Activated T-cell treated with anti-CD3 and anti-CD28 coated beads for 48 hours (primary cell): ENCODE results near the gene CACNG7.
"Not testable (repeated sequence)": the region's sequence is repeated elsewhere in the genome, so short reads cannot be mapped to it uniquely, and the experiment has no call there.

Source experiments
- DNase-seq: peaks from one replicate; pipeline ENCODE4 v3.0.0-alpha.2; 2020; ENCODE audit warnings: low read depth

The CACNG7 gene

DNA sequence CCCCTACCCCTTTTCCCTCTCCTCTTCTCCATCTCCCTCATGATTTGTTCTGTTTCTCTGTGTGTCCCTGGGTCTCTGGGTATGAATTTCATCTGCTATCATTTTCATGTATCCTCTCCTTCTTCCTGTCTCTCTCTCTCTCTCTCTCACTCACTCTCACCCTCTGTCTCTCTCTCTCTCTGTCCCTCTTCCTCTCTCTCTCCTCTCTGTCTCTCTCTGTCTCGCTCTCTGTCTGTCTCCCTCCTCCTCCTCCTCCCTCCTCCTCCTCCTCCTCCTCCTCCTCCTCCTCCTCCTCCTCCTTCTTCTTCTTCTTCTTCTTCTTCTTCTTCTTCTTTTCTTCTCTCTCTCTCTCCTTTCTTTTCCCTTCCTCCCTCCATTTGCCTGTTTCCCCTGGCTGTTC lies 3.3 kb upstream of the CACNG7 start:
- no peak for DNase-seq

DNA sequence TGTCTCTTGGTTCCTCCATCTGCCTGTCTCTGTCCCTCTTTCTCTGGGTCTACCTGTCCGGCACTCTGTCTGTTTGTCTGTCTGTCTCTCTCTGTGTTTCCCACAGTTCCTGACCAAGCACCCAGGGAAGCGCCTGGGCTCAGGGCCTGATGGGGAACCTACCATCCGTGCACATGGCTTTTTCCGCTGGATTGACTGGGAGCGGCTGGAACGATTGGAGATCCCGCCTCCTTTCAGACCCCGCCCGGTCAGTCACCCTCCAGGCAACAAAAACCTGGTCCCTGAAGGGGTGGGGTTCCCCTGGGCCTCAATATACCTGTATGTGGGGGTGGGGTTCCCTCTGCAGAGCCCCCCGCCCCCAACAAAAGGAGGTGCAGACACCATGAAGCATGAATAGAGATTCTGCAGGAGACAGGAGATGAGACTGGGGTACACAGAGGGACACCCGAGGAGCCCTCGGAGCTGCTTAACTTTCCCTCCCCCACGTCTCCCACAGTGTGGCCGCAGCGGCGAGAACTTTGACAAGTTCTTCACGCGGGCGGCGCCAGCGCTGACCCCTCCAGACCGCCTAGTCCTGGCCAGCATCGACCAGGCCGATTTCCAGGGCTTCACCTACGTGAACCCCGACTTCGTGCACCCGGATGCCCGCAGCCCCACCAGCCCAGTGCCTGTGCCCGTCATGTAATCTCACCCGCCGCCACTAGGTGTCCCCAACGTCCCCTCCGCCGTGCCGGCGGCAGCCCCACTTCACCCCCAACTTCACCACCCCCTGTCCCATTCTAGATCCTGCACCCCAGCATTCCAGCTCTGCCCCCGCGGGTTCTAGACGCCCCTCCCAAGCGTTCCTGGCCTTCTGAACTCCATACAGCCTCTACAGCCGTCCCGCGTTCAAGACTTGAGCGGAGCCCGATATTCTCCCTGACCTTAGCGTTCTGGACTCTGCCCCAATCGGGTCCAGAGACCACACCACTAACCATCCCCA lies 2.6 kb upstream of the CACNG7 start:
- DNase-seq: peak; percentile 67

DNA sequence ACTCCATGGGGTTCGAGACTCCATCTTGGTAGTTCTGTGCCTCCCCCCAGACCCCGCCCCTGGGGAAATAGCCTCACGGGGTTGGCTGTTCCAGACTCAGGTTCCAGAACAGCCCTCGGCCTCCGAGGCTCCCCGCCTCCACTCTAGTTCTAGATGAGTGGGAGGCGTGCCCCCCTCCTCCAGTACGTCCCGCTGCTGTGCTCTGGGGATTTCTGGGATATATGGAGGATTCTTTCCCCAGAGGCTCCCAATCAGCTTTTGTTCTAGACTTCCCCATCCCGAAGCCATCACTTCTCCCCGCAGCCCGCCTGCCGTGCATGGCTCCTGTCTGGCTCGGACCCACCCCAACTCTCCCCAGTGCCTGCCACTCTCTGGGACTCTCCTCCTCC lies 1.9 kb upstream of the CACNG7 start:
- no peak for DNase-seq

DNA sequence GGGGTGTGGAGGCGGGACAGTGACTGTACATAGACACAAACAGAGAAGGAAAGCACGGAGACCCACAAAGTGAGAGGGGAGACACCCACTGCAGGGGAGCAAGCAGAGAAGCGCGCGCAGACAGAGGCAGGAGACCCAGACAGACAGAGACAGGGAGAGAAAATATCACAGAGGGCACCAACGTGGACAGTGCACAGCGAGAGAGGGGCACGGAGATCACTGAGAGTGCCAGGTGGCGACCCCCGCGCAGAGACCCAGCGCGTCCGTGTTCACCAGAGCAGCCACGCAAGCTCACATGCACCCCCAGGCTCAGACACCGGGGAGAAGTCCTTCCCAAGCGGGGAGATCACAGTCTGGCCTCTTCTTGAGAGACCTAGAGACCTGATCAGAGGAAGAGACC lies 1.4 kb upstream of the CACNG7 start:
- no peak for DNase-seq

DNA sequence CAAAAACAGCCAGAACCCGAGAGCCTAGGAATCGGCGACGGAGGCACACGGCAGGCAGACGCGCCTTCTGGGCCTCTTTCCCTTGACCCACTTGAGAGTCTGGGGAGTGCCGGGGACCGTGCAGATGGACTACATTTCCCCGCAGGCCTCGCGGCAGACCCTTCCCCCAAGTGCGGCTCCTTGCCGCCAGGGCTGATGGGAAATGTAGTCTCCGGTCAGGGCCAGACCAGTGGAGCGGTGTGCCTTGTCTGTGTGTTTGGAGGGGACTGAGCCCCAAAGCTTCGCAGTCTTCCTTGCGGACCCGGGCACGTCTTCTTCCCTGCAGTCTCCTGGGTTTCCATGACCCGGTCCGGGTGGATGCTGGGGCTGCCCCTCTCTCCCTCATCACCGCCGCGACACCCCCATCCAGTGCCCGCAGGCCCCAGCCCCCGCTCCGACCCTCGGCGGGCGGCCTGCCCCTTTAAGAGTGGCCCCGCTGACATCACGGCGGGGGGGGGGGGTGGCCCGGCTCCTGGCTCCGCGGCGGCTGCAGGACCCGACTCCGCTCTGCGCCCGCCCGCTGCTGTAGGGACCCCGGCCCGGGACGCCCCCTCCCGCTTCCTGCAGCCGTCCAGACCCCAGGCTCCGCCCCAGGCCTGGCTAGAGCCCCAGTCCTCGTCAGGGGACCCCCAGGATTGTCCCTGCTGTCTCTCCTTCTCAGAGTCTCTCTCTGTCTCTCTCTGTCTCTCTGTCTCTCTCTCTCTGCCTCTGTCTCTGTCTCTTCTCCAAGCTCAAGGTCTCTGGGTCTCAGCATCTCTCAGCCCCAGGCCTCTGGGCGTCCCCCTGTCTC lies 758 bp upstream of the CACNG7 start:
- peak; percentile 53 for DNase-seq

DNA sequence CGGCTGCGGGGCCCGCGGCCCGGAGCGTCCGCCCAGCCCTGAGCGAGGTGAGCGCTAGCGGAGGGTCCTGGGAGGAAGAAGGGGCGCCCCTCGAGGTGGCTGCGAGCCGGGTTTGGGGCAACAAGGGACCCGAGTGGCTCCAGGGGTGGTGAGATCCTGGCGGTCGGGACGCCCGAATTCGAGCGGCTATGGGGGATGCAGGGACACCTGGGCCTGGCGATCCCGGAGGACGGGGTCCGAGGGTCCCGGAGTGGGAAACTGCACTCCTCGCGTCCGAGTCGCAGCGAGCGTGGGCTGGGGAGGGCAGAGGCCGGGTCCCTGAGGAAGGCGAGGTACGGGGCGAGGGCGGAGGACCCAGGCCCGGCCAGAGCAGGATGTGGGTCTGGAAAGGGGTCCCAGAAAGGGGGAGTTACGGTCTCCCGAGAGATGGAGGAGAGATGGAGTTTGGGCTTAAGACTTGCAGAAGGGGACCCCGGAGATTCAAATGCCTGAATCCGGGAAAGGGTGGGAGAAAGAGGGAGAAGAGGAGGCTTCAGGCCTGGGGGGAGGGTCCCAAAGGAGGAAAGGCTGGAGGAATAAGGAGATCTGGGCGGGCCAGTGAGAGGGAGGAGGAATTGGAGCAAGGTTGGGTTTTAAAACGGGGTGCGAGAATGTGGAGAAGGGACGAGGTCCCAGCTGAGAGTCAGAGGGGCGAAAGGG lies 542 bp downstream of the CACNG7 start:
- DNase-seq: no peak

DNA sequence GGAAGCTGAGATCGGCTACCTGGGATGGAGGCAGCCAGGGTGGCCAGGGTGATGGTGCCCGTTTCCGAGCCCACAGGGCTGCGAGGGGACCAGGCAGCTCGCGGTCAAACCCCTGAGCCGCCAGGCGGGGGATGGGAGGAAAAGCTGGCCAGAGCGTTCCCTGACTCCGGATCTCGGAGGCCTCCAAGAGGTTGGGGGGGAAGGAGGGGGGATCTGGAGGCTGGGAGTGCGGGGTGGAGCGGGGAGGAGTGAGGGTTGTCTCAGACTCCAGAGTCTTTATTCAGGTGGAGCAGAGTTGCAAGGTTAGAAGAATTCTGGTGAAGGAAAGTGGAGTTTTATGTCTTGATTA lies 1.1 kb downstream of the CACNG7 start:
- DNase-seq: no peak

DNA sequence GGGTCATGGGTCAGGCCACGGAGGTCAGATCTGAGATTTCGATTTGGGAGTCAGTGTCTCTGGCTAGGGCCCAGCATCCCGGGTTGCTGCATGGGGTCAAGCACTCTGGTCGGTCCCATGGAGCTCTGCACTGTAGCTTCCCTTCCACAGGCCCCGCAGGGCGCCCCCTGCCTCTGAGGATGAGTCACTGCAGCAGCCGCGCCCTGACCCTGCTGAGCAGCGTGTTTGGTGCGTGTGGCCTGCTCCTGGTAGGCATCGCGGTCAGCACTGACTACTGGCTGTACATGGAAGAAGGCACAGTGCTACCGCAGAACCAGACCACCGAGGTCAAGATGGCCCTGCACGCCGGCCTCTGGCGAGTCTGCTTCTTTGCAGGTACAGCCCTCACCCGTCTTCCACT lies 3.6 kb downstream of the CACNG7 start:
- DNase-seq: peak; percentile 25

DNA sequence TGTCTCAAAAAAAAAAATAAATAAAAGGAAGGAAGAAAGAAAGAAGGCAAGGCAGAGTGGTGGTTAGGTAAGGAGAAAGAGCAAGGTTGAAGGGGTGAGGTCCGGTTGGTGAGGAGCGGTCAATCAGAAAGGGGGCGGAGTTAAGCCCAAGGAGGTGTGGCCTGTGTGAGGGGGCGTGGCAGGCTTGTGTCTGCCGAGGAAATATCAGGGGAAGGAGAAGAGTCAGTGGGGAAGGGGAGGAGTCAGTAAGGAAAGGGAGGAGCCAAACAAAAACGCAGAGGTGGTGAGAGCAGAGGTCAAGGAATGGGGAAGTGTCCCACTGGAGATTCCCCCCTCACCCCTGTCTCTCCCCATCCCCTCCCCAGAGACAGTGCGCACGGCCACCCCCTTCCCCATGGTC lies 5.9 kb downstream of the CACNG7 start:
- no peak for DNase-seq

DNA sequence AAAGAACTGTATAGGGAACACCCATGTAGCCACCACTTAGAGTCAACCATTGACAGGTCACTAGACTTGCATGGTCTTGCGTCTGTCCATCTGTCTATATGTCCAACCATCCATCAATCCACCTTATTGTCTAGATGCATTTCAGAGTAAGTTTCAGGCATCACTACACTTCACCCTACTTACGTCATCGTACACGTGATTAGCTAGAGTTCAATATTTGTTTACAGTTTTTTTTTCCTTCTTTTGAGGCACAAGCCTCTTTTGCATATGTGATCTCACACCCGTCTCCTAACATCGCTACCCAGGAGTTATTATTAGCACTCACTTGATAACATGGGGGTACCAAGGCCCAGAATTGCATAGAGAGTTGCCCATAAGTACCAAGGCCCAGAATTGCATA lies 6.9 kb downstream of the CACNG7 start:
- DNase-seq: no peak

DNA sequence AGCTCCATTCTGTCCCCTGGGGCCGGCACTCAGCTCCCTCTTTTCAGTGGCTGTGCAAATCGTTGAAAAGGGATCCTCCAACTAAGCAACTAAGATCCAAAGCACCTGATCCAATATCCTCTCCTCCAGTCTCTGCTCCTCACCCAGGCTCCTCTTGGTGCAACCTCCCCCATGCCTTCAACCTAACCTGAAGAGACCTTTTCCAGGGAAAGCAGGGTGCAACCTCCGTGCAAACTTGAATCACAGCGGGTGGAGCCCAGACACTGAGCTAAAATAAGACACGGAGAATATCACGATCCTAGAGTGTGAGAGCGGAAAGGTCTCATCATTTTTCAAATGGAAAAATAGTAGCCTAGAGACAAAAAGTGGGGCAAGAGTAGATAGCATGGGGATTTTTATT lies 8.3 kb downstream of the CACNG7 start:
- no peak for DNase-seq

DNA sequence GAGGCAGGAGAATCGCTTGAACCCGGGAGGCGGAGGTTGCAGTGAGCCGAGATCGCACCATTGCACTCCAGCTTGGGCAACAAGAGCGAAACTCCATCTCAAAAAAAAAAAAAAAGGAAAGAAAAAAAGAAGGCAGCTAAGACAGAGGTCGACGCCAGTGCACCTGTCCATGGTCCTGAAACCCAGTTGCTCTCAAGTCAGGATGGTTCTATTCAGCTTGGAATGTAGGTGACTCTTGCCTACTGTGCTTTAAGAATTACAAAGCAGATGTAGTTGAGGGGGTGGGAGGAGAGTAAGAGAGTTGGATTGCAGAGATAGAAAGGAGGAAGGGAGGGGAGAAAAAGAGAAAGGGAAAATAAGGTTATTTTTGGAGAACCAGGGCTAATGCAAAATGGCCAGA lies 18.7 kb downstream of the CACNG7 start:
- DNase-seq: no peak

DNA sequence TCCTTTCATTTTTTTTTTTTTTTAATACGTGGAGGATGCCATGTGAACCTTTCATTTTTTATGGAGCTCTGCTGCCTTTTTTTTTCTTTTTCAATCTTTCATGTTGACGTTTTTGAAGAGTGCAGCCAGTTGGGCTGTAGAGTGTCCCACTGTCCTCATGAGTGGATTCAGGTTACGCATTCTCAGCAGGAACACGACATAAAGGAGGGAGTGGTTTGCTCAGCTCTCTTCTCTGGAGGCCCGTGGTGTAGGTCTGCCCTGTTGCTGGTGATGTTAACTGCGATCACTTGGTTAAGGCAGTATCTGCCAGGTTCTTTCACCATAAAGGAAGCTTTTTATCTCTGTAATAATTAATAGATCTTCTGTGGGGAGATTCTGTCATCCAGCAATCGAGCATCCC lies 27.0 kb downstream of the CACNG7 start:
- DNase-seq: no peak

DNA sequence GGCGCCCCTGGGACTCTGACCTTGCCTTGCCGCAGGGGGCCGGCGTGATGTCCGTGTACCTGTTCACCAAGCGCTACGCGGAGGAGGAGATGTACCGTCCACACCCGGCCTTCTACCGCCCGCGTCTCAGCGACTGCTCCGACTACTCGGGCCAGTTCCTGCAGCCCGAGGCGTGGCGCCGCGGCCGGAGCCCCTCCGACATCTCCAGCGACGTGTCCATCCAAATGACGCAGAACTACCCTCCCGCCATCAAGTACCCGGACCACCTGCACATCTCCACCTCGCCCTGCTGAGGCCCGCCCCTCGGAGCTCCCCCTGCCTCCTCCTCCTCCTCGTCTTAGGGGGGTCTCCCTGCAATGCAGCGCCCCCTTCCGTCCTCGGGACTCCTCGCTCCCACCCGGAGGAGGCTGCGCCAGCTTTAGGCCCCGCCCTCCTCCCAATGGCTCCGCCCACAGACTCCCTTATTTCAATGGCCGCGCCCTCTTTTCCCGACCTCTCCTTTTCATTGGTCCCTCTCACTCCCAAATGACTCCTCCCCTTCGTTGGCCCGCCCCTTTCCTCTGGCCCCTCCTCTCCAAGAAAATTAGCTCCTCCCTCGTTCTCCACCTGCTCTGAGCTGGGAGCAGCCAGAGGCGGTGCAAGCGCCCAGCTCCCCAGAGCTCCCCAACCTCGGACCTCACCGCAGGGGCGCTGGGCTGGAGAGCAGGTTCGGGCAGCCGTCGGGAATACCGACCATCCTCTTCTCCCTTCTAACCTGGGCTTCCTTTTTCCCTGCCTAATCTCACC lies 33.1 kb downstream of the CACNG7 start:
- DNase-seq: peak; percentile 18

DNA sequence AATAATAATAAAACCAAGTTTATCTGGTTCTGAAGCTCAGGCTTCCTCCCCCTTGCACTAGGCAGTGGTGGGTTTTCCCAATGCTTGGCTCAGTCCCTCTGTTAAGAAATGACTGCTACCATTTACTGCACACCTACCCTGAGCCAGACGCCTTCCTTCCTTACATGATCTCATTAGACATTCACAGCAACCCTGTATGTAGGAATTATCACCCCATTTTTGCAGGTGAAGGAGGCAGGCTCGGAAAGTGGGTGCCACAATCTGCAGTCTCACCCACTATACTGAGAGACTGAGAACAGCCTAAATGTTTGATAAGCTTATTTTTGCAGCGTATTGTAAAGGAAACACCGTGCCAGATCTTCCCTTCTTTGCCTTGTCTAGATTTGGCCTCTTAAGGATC lies 35.3 kb downstream of the CACNG7 start:
- no peak for DNase-seq

DNA sequence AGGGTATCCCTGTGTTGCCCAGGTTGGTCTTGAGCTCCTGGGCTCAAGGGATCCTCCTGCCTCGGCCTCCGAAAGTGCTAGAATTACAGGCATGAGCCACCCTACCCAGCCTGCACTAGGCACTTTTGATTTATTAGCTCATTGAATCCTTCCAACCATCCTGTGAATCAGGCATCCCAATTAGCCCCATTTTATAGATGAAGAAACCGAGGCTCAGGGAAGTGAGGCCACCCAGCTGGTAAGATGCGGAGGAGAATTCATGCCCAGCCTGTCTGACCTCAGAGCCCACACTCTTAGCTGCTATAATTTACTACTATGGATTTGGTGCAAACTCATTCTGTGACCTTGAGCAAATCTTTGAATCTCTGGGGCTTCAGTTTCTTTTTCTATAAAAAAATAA lies 35.9 kb downstream of the CACNG7 start:
- no peak for DNase-seq

DNA sequence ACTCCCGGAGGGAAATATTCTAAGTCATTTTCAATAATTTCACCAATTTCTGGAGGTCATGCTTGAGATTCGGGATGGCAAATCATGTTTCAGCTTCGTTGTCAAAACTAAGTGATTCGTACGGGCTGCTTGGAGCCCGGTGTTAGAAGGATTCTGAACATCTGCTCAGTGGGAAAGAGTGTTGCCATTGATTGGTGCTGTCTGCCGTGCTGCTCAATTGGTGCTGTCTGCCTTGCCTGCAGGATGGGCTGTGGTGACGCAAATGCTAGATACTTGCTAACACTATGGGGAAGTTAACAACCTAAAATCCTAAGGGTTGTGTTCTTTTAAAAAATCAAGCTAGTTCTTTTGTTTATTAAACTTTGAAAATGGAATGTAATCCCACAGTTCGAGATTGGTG lies 36.4 kb downstream of the CACNG7 start:
- no peak for DNase-seq

DNA sequence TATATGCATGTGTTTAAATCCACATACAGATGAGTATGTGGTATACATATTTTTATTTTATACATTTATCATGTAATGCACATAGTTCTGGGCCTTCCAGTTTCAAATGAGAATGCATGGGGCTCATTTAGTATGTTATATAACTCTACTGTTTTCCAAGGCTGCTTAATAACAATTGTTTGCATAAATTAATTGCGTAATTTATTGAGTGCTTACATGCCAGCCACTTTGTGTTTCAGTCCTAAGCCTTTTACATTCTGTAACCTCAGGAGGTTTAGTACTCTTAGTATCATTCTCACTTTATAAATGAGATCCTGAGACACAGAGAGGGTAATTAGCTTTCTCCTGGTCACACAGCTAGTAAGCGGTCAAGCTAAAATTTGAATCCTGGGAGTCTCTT lies 36.9 kb downstream of the CACNG7 start:
- DNase-seq: no peak

DNA sequence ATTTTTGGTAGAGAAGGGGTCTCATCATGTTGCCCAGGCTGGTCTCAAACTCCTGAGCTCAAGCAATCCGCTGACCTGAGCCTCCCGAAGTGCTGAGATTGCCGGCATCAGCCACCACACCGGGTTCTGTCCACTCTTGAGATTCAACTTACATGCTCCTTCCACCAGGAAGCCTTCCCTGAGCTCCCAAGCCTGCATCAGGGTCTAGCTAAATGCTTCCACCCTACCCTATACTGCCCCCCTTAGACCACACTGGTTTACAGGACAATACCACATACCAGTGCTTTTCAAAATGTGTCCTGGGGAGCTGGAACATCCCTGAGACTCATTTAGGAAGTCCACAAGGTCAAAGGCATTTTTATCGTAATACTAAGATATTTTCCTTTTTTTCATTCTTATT lies 38.5 kb downstream of the CACNG7 start:
- no peak for DNase-seq

DNA sequence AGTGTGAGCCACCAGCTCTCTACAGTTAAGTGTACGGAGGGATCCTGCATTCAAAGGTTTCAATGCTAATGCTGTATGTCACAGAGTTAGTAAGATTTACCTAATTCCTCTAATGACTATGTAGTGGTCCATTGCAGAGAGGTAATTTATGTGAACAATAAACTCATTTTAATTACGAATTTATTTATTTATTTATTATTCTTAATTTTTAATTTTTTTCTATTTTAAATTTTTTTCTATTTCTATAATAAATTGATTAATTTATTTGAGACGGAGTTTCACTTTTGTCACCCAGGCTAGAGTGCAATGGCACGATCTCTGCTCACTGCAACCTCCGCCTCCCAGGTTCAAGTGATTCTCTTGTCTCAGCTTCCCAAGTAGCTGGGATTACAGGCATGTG lies 39.5 kb downstream of the CACNG7 start:
- not testable (repeated sequence) for DNase-seq

DNA sequence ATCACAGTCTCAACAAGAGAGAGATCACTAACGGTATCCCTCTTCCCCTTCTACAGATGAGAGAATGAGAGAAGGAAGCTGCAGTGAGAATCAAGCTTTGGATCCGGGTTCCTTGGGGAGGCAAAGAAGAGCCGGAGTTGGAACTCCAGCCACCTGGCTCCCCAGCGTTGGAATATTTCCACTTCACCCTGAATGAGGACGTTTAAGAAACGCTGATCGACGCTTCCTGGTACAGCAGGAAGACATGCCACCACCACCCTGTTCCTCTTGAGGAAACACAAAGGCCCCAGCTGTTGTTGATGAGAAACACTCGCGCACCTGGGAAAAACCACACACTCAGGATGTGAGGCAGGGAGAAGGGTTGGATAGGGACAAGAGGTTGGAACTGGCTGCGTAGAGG lies 42.4 kb downstream of the CACNG7 start:
- DNase-seq: no peak

DNA sequence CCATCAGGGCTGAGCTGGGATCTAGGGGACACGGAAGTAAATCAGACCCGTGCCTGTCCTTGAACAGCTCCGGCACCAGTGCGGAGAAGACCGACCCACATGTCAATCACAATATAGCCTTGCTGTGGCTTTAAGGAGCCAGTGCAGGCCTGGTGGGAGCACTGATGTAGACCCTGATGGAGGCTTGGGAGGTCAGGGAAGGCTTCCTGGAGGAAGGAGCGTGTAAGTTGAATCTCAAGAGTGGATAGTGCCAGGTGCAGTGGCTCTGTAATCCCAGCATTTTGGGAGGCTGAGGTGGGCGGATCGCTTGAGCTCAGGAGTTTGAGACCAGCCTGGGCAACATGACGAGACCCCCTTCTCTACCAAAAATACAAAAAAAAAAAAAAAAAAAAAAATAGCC lies 42.9 kb downstream of the CACNG7 start:
- no peak for DNase-seq
